Ectodermal cell (in vitro differentiated cells): Measurements from ENCODE around the gene EPHB2.
"Not testable (repeated sequence)": the region's sequence is repeated elsewhere in the genome, so short reads cannot be mapped to it uniquely, and the experiment has no call there.

ENCODE experiments used
- H3K27ac ChIP-seq: 2 replicates; pipeline ENCODE4 v1.7.0; 2013; ENCODE audit warnings: mild to moderate bottlenecking, low read depth, low read length; ENCODE audit not compliant: insufficient read depth, poor library complexity, severe bottlenecking
- H3K27me3 ChIP-seq: 2 replicates; pipeline ENCODE4 v1.7.0; 2013; ENCODE audit warnings: mild to moderate bottlenecking, low read length; ENCODE audit not compliant: insufficient read depth, control insufficient read depth, poor library complexity, severe bottlenecking
- H3K36me3 ChIP-seq: one replicate; pipeline ENCODE4 v1.7.0; 2013; ENCODE audit warnings: low read length; ENCODE audit not compliant: control insufficient read depth, insufficient read depth
- H3K4me1 ChIP-seq: one replicate; pipeline ENCODE4 v1.7.0; 2013; ENCODE audit warnings: low read length; ENCODE audit not compliant: control insufficient read depth, insufficient read depth
- H3K4me3 ChIP-seq: 2 replicates; pipeline ENCODE4 v1.7.0; 2013; ENCODE audit warnings: low read depth, low read length, control low read depth; ENCODE audit not compliant: insufficient read depth
- H3K9me3 ChIP-seq: 2 replicates; pipeline ENCODE4 v1.7.0; 2013; ENCODE audit warnings: mild to moderate bottlenecking, low read length, moderate library complexity; ENCODE audit not compliant: control insufficient read depth
- WGBS, 2 experiments: methylation state at CpG; one replicate each; pipeline ENCODE4 v1.1.7; 2013; ENCODE audit warnings: missing lambda C conversion rate in 2 of 2; 5-methylcytosine and 5-hydroxymethylcytosine counted together

The EPHB2 gene

DNA sequence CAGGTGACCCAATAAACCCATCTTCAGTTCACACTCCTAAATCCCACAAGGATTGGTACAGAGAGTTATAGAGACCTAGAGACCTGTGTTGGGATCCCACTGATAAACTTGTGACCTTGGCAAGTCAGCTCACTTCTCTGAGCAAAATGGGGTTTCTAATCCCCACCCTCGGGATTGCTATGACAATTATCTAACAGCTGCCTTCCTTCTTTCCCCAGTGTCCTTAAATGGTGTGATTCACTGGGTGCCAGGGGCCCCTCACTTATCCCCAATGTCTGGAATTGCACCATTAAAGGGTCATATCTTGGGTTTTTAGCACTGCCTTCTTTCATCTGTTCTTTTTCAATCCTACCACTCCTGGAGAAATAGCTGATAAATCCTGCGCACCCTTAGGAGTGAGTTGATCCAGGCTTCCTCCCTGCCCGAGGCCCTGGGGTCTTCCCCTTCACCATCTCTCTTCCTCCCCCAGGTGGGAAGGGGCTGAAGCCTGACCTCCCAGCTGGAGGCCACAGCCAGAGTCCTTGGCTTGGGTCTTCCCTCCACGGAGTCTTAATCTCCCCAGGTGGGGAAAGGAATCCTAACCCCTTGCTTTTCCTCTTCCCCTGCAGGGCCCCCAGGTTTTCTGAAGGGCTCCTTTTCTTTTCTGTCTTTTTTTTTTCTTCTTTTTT lies 222.3 kb downstream of the EPHB2 start:
- no peak overlapping the region for H3K4me3 ChIP-seq
- H3K4me1 ChIP-seq, result no peaks in the 10 kb centered on the region
- H3K9me3 ChIP-seq, result no peaks in the 10 kb centered on the region
- no peaks in the 10 kb centered on the region for H3K27me3 ChIP-seq
- no peaks in the 10 kb centered on the region for H3K36me3 ChIP-seq
- no peak overlapping the region for H3K27ac ChIP-seq
- WGBS, 2 experiments, result 64 to 67% methylated on average over 4 of the region's 4 CpGs

DNA sequence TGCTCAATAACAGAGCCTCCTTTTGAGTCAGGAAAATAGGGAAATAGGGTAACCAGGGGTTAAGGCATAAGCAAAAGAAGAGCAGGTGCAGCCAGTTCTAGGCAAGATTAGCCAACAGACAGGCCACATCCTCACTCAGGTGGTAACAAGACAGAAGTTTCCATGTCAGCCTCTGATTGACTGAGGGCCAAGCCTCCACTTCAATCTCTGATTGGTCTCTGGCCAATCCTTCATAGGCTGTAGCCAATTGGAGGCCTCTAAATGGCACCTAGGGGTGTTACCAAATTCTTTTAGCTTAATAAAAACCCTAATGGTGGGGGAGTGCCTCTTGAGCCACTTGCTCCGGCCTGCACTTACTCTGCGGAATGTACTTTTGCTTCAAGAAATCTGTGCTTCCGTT lies 224.8 kb downstream of the EPHB2 start:
- Histone ChIP-seq H3K27ac (no peak overlapping the region), H3K4me1 (no peaks in the 10 kb centered on the region), H3K4me3 (no peak overlapping the region), H3K36me3 (no peaks in the 10 kb centered on the region), H3K9me3 (no peaks in the 10 kb centered on the region), H3K27me3 (no peaks in the 10 kb centered on the region)
- 92 to 99% methylated on average over 3 of the region's 3 CpGs for WGBS, 2 experiments

DNA sequence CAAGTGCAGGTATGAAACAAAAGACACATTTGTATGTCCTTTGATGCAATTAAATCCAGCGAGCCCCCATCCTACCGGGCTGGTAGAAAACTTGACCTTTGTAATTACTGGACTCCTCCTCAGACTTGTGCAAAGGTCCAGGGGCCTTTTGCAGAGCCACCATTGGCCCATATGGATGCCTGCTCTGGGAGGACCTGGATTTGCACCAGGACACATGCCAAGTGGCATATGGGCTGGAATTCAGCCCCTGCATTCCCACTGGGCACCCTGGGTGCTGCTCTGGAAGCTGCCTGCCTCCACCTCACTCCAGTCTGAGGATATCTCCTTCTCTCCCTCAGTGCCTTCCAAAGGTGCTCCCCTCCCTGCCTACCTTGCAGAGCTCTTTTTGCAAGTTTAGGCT lies 226.0 kb downstream of the EPHB2 start:
- no peaks in the 10 kb centered on the region for H3K27me3 ChIP-seq
- no peaks in the 10 kb centered on the region for H3K4me1 ChIP-seq
- H3K27ac ChIP-seq, result no peak overlapping the region
- H3K36me3 ChIP-seq, result no peaks in the 10 kb centered on the region
- WGBS, 2 experiments, result 45% methylated on average over 2 of the region's 2 CpGs
- H3K4me3 ChIP-seq, result no peak overlapping the region
- H3K9me3 ChIP-seq, result no peaks in the 10 kb centered on the region

DNA sequence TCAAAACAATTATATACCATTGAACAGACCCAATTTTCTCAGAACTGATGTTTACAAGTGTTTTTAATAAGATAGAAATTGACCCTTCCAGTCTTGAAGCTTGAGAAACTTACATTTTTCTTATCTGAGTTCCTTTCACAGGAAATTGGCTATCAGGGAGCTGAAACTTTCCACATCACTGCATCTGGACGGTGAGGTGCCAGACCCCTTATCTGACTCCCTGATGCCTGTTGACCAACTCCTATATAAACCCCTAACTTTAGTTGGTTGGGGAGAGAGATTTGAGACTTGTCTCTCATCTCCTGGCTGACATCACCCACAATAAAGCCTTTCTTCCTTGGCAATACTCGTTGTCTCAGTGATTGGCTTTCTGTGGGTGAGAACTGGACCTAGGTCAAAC lies 230.6 kb downstream of the EPHB2 start:
- no peak overlapping the region for H3K4me3 ChIP-seq
- no peak overlapping the region for H3K27ac ChIP-seq
- H3K36me3 ChIP-seq, result no peaks in the 10 kb centered on the region
- H3K4me1 ChIP-seq, result no peaks in the 10 kb centered on the region
- WGBS, 2 experiments, result 83 to 97% methylated on average over 2 of the region's 2 CpGs
- H3K27me3 ChIP-seq, result no peaks in the 10 kb centered on the region
- no peaks in the 10 kb centered on the region for H3K9me3 ChIP-seq

DNA sequence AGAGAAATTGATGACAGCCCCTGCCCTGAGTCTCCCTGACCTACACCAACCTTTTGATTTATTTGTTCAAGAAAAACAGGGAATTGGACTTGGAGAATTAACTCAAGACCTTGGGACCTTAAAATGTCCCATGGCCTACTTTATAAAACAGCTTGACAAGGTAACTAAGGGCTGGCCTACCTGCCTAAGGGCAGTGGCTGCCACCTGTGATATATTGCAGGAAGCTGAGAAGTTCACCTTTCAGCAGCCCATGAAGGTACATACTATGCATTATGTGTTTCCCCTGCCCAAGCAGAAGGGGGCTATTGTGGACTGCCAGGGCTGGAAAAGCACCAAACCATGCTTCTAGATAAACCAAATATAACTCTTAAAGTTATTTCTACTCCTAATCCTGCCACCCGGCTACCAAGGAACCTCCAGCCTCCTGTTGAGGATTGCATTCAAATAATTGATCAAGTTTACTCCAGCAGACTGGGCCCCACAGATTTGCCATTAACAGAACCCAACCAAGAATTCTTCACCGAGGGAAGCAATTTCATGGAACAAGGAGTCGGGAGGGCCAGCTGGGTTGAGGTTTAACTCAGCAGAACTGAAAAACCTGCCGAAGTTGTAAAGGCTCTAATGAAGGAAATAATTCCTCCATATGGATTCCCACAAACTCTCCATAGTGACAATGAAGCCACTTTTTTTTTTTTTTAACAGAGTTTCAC lies 233.9 kb downstream of the EPHB2 start:
- H3K27ac ChIP-seq, result no peak overlapping the region
- no peak overlapping the region for H3K4me3 ChIP-seq
- no peaks in the 10 kb centered on the region for H3K4me1 ChIP-seq
- no peaks in the 10 kb centered on the region for H3K27me3 ChIP-seq
- no peaks in the 10 kb centered on the region for H3K36me3 ChIP-seq
- no peaks in the 10 kb centered on the region for H3K9me3 ChIP-seq
- WGBS, 2 experiments, result 88 to 91% methylated on average over 4 of the region's 4 CpGs

DNA sequence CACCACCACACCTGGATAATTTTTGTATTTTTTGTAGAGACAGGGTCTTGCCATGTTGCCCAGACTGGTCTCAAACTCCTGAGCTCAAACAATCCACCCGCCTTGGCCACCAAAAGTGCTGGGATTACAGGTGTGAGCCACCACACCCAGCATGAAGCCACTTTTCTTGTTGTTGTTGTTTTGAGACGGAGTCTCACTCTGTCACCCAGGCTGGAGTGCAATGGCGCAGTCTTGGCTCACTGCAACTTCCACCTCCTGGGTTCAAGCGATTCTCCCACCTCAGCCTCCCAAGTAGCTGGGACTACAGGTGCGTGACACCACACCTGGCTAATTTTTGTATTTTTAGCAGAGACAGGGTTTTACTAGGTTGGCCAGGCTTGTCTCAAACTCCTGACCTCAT lies 234.5 kb downstream of the EPHB2 start:
- H3K27ac ChIP-seq, H3K9me3 ChIP-seq, H3K36me3 ChIP-seq, H3K4me1 ChIP-seq, H3K4me3 ChIP-seq, H3K27me3 ChIP-seq: not testable (repeated sequence)
- 91 to 93% methylated on average over 5 of the region's 5 CpGs for WGBS, 2 experiments

DNA sequence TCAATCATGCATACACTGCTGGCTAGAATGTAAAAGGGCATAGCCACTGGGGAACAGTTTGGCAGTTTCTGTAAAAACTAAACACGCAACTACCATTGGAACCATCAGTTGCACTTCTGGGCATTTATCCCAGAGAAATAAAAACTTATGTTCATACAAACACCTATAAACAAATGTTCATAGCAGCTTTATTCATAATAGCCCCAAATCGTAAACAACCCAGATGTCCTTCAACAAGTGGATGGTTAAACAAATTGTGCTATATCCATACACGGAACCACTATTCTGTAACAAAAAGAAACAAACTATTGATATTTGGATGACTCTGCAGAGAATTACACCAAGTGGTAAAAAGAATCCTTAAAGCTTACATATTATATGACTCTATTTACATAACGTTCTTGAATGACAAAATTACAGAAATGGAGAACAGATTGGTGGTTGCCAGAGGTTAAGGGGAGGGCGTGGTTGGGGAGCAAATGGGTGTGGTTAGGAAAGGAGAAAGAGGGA lies 239.2 kb downstream of the EPHB2 start:
- Histone ChIP-seq H3K4me1 (no peaks in the 10 kb centered on the region), H3K27me3 (peaks cover 41% of the 10 kb centered on the region), H3K4me3 (no peak overlapping the region), H3K27ac (no peak overlapping the region), H3K9me3 (no peaks in the 10 kb centered on the region), H3K36me3 (no peaks in the 10 kb centered on the region)
- WGBS, 2 experiments, result 82 to 88% methylated on average over 4 to 5 of the region's 5 CpGs

DNA sequence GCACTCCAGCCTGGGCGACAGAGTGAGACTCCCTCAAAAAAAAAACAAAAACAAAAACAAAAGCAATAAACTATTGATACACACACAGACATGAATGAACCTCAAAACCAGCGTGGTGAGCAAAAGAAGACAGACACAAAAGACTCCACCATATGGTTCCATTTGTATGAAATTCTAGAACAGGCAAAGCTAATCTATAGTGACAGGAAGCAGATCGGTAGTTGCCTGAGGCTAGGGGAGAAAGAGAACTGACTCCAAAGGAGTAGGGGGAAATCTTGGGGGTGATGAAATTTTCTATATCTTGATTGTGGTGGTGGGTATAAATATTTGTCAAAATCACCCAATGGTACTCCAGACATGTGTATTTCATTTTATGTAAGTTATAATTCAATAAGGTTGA lies 241.2 kb downstream of the EPHB2 start:
- Histone ChIP-seq H3K9me3 (no peaks in the 10 kb centered on the region), H3K27me3 (peaks cover 45% of the 10 kb centered on the region), H3K36me3 (no peaks in the 10 kb centered on the region), H3K4me3 (no peak overlapping the region), H3K27ac (no peak overlapping the region), H3K4me1 (no peaks in the 10 kb centered on the region)
- WGBS, 2 experiments, result 90 to 91% methylated on average over 3 of the region's 3 CpGs

DNA sequence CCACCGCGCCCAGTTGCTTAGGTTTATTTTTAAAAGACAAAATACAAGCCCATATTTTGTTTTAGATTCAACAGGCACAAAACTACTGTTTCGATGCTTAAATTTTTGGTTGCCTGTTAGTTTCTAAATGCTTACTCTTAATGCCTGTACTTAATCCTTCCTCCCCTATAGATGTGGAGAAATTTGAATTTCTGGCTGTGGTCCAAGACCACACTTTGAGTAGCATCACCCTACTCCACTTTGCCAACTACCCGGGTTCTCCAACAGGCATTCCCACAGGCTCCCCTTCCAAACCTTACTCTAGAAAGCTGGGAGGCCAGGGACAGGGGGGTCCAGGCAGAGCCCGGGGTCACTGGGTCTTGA lies 242.0 kb downstream of the EPHB2 start:
- Histone ChIP-seq H3K27me3 (peaks cover 45% of the 10 kb centered on the region), H3K4me1 (no peaks in the 10 kb centered on the region), H3K27ac (no peak overlapping the region), H3K4me3 (no peak overlapping the region), H3K36me3 (no peaks in the 10 kb centered on the region), H3K9me3 (no peaks in the 10 kb centered on the region)
- 91 to 95% methylated on average over 5 of the region's 5 CpGs for WGBS, 2 experiments

DNA sequence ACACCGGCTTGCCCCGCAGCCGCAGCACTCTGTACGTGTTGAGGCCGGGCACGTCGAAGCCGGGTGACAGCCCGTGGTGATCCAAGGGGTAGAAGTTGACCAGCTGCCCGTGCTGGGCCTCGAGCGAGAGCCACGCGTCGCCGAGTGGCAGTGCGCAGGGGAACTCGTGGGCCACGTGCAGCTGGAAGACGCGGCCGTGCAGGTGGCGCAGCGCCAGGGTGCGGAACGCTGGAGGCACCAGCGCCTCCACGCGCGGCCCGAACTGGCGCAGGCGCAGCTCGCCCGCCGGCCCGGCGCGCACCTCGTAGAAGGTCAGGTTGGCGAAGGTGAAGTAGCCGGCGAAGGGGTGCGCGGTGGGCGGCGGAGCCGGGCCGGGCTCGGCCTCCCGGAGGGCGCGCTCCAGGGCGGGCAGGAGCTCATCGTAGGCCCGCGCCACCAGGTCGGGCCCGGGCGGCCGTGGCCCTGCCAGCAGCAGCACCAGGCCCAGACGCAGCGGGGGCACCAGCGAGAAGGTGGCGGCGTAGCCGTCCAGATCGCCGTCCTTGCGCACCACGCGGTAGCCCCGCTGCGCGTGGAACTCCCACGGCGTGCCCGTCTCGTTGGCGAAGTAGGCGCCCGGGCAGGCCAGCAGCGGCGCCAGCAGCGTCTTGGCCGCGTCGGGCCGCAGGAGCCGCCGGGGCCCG lies 242.6 kb downstream of the EPHB2 start:
- Histone ChIP-seq H3K36me3 (no peaks in the 10 kb centered on the region), H3K27ac (no peak overlapping the region), H3K4me3 (no peak overlapping the region), H3K9me3 (no peaks in the 10 kb centered on the region), H3K4me1 (no peaks in the 10 kb centered on the region), H3K27me3 (peaks cover 45% of the 10 kb centered on the region)
- 53 to 57% methylated on average over 92 of the region's 92 CpGs for WGBS, 2 experiments
